RWPE2 (cell line): ENCODE data around the gene ZNF579.
"Not testable (repeated sequence)": the region's sequence is repeated elsewhere in the genome, so short reads cannot be mapped to it uniquely, and the experiment has no call there.

Experiments used
- ATAC-seq: fragments of 200-7000 bp; cut with Tn5 transposase; 3 replicates; pipeline ENCODE4 v1.9.1; 2021; ENCODE audit warnings: low read depth
- DNase-seq: peaks from one replicate; pipeline ENCODE4 v3.0.0-alpha.2; 2020; ENCODE audit warnings: low spot score
- H3K27ac ChIP-seq: fragments of 450-650 bp; 2 replicates; pipeline ENCODE4 v1.5.1; 2017; ENCODE audit warnings: mild to moderate bottlenecking; ENCODE audit not compliant: poor library complexity, severe bottlenecking
- H3K27me3 ChIP-seq: fragments of 250-450 bp; sonication (Bioruptor Pico); 2 replicates; pipeline ENCODE4 v1.5.1; 2021; ENCODE audit warnings: mild to moderate bottlenecking, moderate library complexity; ENCODE audit not compliant: insufficient read depth, poor library complexity, severe bottlenecking
- H3K36me3 ChIP-seq: fragments of 250-450 bp; sonication (Bioruptor Pico); 2 replicates; pipeline ENCODE4 v1.5.1; 2020; ENCODE audit warnings: low read depth, mild to moderate bottlenecking, moderate library complexity
- H3K4me1 ChIP-seq: fragments of 250-450 bp; sonication (Bioruptor Pico); 2 replicates; pipeline ENCODE4 v1.5.1; 2021; ENCODE audit warnings: mild to moderate bottlenecking, moderate library complexity; ENCODE audit not compliant: insufficient read depth, poor library complexity, severe bottlenecking
- H3K4me3 ChIP-seq: fragments of 250-450 bp; sonication (Bioruptor Pico); 2 replicates; pipeline ENCODE4 v1.5.1; 2021; ENCODE audit warnings: mild to moderate bottlenecking, moderate library complexity; ENCODE audit not compliant: severe bottlenecking
- H3K9me3 ChIP-seq: fragments of 250-450 bp; sonication (Bioruptor Pico); 2 replicates; pipeline ENCODE4 v1.5.1; 2021; ENCODE audit warnings: mild to moderate bottlenecking, moderate library complexity; ENCODE audit not compliant: severe bottlenecking
- TF ChIP-seq, protein P1 (sequence below): fragments of 450-650 bp; IDR thresholded peaks from one replicate; pipeline ENCODE4 v1.5.1; 2017; ENCODE audit warnings: mild to moderate bottlenecking, moderate library complexity; ENCODE audit not compliant: poor library complexity, severe bottlenecking

Gene ZNF579

GRCh38 chr19:55579766-55580621, 654 bp downstream of the ZNF579 start:
- no peaks in the 10 kb centered on the region for H3K27me3 ChIP-seq
- H3K9me3 ChIP-seq: no peaks in the 10 kb centered on the region
- DNase-seq (no peak), ATAC-seq (peak; percentile 44)
- TF ChIP-seq, protein P1, sequence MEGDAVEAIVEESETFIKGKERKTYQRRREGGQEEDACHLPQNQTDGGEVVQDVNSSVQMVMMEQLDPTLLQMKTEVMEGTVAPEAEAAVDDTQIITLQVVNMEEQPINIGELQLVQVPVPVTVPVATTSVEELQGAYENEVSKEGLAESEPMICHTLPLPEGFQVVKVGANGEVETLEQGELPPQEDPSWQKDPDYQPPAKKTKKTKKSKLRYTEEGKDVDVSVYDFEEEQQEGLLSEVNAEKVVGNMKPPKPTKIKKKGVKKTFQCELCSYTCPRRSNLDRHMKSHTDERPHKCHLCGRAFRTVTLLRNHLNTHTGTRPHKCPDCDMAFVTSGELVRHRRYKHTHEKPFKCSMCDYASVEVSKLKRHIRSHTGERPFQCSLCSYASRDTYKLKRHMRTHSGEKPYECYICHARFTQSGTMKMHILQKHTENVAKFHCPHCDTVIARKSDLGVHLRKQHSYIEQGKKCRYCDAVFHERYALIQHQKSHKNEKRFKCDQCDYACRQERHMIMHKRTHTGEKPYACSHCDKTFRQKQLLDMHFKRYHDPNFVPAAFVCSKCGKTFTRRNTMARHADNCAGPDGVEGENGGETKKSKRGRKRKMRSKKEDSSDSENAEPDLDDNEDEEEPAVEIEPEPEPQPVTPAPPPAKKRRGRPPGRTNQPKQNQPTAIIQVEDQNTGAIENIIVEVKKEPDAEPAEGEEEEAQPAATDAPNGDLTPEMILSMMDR: no peak
- H3K27ac ChIP-seq: peak overlapping the region; percentile 70
- 0 out of 2 replicates have a peak, but pooled peaks cover 7% of the 10 kb centered on the region for H3K36me3 ChIP-seq
- H3K4me3 ChIP-seq: peak overlapping the region; percentile 93
- no peaks in the 10 kb centered on the region for H3K4me1 ChIP-seq

DNA sequence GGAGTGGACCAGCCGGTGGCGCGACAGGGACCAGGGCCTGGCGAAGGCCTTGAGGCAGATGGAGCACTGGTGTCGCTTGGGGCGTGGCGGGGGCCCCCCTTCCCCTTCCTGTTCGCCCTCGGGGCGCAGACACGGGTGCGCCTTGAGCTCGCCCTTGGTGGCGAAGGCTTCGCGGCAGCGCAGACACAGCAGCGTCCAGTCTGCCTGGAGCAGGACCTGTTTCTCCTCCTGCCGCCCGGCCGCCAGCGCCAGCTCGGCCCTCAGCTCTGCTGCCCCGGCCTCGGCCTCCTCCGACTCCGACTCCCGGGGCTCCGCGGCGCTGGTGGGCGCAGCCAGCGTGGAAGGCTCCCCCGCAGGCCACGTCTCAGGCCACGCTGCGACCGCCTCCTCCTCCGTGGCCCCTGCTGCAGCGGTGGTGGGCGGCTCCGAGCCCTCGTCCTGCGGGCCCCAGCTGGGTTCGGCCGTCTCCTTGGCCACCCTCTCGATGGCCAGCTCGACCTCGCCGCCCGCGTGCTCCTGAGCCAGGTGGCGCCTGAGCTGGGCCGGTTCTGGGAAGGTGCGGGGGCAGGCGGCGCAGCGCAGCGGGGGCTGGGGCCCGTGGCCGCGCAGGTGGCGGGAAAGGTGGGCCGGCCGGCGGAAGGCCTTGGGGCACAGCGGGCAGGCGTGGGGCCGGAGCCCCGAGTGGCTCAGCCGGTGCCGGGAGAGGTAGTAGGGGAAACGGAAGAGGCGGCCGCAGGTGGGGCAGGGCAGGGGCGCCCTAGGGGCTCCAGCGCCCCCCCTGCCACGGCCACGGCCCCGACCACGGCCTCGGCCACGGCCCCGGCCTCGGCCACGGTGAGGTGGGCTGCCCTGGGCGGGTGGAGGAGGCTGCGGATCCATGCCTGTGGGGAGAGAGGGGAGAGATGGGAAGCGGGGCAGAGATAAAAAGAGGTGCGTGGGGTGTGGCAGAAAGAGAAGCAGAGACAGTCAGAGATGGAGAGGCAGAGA, 1.6 kb downstream of the ZNF579 start:
- H3K4me1 ChIP-seq: no peaks in the 10 kb centered on the region
- H3K27ac ChIP-seq: peak overlapping the region; percentile 70

GRCh38 chr19:55578031-55578760, 2.5 kb downstream of the ZNF579 start:
- Histone ChIP-seq H3K4me3 (no peak overlapping the region), H3K27me3 (no peaks in the 10 kb centered on the region), H3K4me1 (no peaks in the 10 kb centered on the region), H3K27ac (no peak overlapping the region), H3K9me3 (no peaks in the 10 kb centered on the region), H3K36me3 (0 out of 2 replicates have a peak, but pooled peaks cover 7% of the 10 kb centered on the region)
- ATAC-seq (no peak), DNase-seq (no peak)
- TF ChIP-seq, protein P1: no peak

More for the DNA sequence above, 1.6 kb downstream of the ZNF579 start:
- Histone ChIP-seq H3K4me3 (peak overlapping the region; percentile 93), H3K27me3 (no peaks in the 10 kb centered on the region), H3K36me3 (0 out of 2 replicates have a peak, but pooled peaks cover 7% of the 10 kb centered on the region), H3K9me3 (no peaks in the 10 kb centered on the region)
- TF ChIP-seq, protein P1: no peak
- DNase-seq: no peak
- ATAC-seq: no peak

DNA sequence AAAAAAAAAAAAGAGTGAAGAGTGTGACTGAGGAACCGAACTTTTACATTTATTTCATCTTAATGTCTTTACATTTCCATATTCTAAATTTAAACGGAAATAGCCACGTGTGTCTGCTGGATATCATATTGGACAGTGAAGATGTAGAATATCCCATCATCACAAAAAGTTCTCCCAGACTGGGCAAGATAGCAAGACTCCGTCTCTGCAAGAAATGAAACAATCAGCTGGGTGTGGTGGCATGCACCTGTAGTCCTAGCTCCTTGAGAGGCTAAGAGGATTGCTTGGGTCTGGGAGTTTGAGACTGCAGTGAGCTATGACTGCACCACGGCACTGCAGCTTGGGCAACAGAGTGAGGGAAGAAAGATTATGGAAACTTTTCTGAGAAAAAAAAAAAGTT, 3.9 kb downstream of the ZNF579 start:
- no peak for ATAC-seq
- Histone ChIP-seq H3K9me3 (no peaks in the 10 kb centered on the region), H3K27ac (no peak overlapping the region), H3K4me1 (no peaks in the 10 kb centered on the region), H3K27me3 (no peaks in the 10 kb centered on the region), H3K4me3 (no peak overlapping the region), H3K36me3 (0 out of 2 replicates have a peak, but pooled peaks cover 7% of the 10 kb centered on the region)
- TF ChIP-seq, protein P1: no peak
- no peak for DNase-seq

GRCh38 chr19:55573929-55574328, 6.7 kb downstream of the ZNF579 start:
- not testable (repeated sequence) for H3K27me3 ChIP-seq, H3K9me3 ChIP-seq, ATAC-seq, H3K27ac ChIP-seq, H3K4me1 ChIP-seq, H3K36me3 ChIP-seq, DNase-seq, H3K4me3 ChIP-seq

DNA sequence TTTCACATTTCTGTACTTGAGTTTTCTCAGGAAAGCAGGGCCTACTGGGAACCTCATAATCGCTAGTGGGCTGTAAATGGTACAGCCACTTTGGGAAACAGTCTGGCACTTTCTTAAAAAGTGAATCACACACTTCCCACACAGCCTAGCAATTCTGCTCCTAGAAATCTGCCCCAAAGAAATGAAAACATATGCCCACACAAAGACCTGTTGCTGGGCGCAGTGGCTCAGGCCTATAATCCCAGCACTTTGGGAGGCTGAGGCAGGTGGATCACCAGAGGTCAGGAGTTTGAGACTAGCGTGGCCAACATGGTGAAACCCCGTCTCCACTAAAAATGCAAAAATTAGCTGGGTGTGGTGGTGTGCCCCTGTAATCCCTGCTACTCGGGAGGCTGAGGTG, 11.2 kb downstream of the ZNF579 start:
- not testable (repeated sequence) for H3K4me3 ChIP-seq, DNase-seq, H3K27me3 ChIP-seq, H3K9me3 ChIP-seq, H3K27ac ChIP-seq, ATAC-seq, H3K4me1 ChIP-seq, H3K36me3 ChIP-seq
